Suppressor macrophage treated with lipopolysaccharide for 1 hour (primary cell): ENCODE data around the gene LENG9.
A peak's percentile ranks its signal among the peaks of the same experiment; 100 is the strongest.
"Not testable (repeated sequence)": the region's sequence is repeated elsewhere in the genome, so short reads cannot be mapped to it uniquely, and the experiment has no call there.

Experiments used
- DNase-seq, 3 donors: peaks; one replicate each; pipeline ENCODE4 v3.0.0-alpha.2; 2020 to 2022

LENG9 gene

GRCh38 chr19:54458648-54459281 is 4.8 kb downstream of the LENG9 start:
- no peak for DNase-seq

- DNase-seq: no peak
Observed at GRCh38 chr19:54457773-54458647, 5.6 kb downstream of the LENG9 start.

- DNase-seq: no peak
Observed at GRCh38 chr19:54456423-54457373, 6.9 kb downstream of the LENG9 start.

GRCh38 chr19:54455786-54456422 is 7.7 kb downstream of the LENG9 start:
- no peak for DNase-seq

- no peak for DNase-seq
Observed at GRCh38 chr19:54454781-54455675, 8.6 kb downstream of the LENG9 start.

GRCh38 chr19:54453921-54454780 is 9.4 kb downstream of the LENG9 start:
- no peak for DNase-seq

GRCh38 chr19:54452626-54453025 is 11.0 kb downstream of the LENG9 start:
- DNase-seq: no peak

- no peak for DNase-seq
Observed at GRCh38 chr19:54451997-54452396, 11.6 kb downstream of the LENG9 start.

GRCh38 chr19:54451331-54451871 is 12.2 kb downstream of the LENG9 start:
- peak; percentile 80 to 95 (median 92) for DNase-seq

- DNase-seq: peak; percentile 49 to 75 (median 56)
Observed at GRCh38 chr19:54449701-54450069, 13.9 kb downstream of the LENG9 start.

- peak; percentile 99 to 100 (median 100) for DNase-seq
Observed at GRCh38 chr19:54448774-54449700, 14.5 kb downstream of the LENG9 start, which contains the start of gene LENG8. TSS of gene LENG8 (plus strand) at chr19:54449199. CDS start at chr19:54451345, 2,146 bp downstream.

- DNase-seq: peak; percentile 77 to 85 (median 78)
Observed at GRCh38 chr19:54448040-54448773, 15.4 kb downstream of the LENG9 start.

- not testable (repeated sequence) for DNase-seq
Observed at GRCh38 chr19:54446349-54446748, 17.2 kb downstream of the LENG9 start.

GRCh38 chr19:54444737-54445136 is 18.8 kb downstream of the LENG9 start:
- no peak for DNase-seq

- no peak for DNase-seq
Observed at GRCh38 chr19:54440641-54441040, 22.9 kb downstream of the LENG9 start.

- peak; percentile 38 to 56 (median 46) for DNase-seq
Observed at GRCh38 chr19:54439174-54439851, 24.3 kb downstream of the LENG9 start.

- no peak for DNase-seq
Observed at GRCh38 chr19:54436628-54437252, 26.8 kb downstream of the LENG9 start.
